K562 (cell line): ENCODE results near the gene MLKL. TPM values are rescaled to one million over a fixed set of nuclear protein-coding genes. Genes with fewer than 3 reads are reported as not detected.

Experiments
- ATAC-seq: fragments of 200-7000 bp; cut with Tn5 transposase; 3 replicates; pipeline ENCODE4 v1.9.1; 2020; ENCODE audit warnings: moderate library complexity
- BruUV-seq: library from RNA; stranded (reverse); fragments of 400-500 nt; replicated peaks from 2 replicates; lab custom pipeline; 2021; lab: Mats Ljungman, UMichigan
- CTCF ChIA-PET: fragments of 300-600 bp; formaldehyde crosslinking; extraction: SDS; loops from one replicate; lab custom pipeline; 2021; ENCODE audit warnings: low intra/inter-chr PET ratio; lab: Yijun Ruan, JAX
- POLR2A ChIA-PET: fragments of 300-600, 350-650 bp; sonication (Branson Sonifier 250); formaldehyde crosslinking; extraction: SDS; loops from one replicate; lab custom pipeline; 2021; ENCODE audit warnings: antibody characterized with exemption, inconsistent platforms; lab: Yijun Ruan, JAX
- DNase-seq, 4 experiments: peaks; one replicate each; pipeline versions ENCODE4 v3.0.0 to v3.0.0-alpha.2; 2011 to 2018; ENCODE audit warnings: low spot score in 3 of 4, mixed read lengths in 3 of 4; ENCODE audit errors: extremely low read depth in 1 of 4
- FAIRE-seq: peaks from 2 replicates; lab custom pipeline; 2011; peaks lifted over from hg19 to GRCh38; lab: Jason Lieb, UNC
- H2AFZ ChIP-seq: 2 replicates; pipeline ENCODE4 v1.6.0; 2011; ENCODE audit warnings: low read depth, low read length, control low read depth, inconsistent platforms
- H3K27ac ChIP-seq: fragments of 200-600 bp; 3 replicates; pipeline ENCODE4 v1.8.0; 2011; ENCODE audit warnings: low read depth, mild to moderate bottlenecking, control low read depth, inconsistent platforms, low read length, moderate library complexity, mixed read lengths; ENCODE audit errors: extremely low read depth
- H3K27me3 ChIP-seq, 2 experiments: fragments of 300-600 bp in 1 of 2; 2 replicates in 1 of 2; 3 replicates in 1 of 2; pipeline versions ENCODE4 v1.6.0 to v1.8.0; 2011; ENCODE audit warnings: inconsistent platforms in 2 of 2, low read length in 2 of 2, mild to moderate bottlenecking in 1 of 2, mixed read lengths in 1 of 2, moderate library complexity in 1 of 2; ENCODE audit not compliant: control insufficient read depth in 2 of 2, insufficient read depth in 2 of 2
- H3K36me3 ChIP-seq: fragments of 300-600 bp; 3 replicates; pipeline ENCODE4 v1.8.0; 2011; ENCODE audit warnings: mild to moderate bottlenecking, low read length, inconsistent platforms; ENCODE audit not compliant: control insufficient read depth, insufficient read depth
- H3K4me1 ChIP-seq, 2 experiments: fragments of 200-600 bp in 1 of 2; replicated peaks in 1 of 2; 2 replicates in 1 of 2; 3 replicates in 1 of 2; pipeline versions ENCODE4 v1.5.1 to v1.8.0; 2011; ENCODE audit warnings: inconsistent platforms in 2 of 2, low read length in 2 of 2, mild to moderate bottlenecking in 1 of 2, mixed read lengths in 1 of 2, moderate library complexity in 1 of 2; ENCODE audit not compliant: control insufficient read depth in 2 of 2, insufficient read depth in 2 of 2
- H3K4me2 ChIP-seq: 2 replicates; pipeline ENCODE4 v1.6.1; 2011; ENCODE audit warnings: low read length, control low read depth, inconsistent platforms, mixed read lengths; ENCODE audit not compliant: insufficient read depth
- H3K4me3 ChIP-seq: fragments of 200-600 bp; sonication (generic), shearing (Covaris generic); 2 replicates; pipeline ENCODE4 v1.5.1; 2016; ENCODE audit warnings: control low read depth, inconsistent platforms
- H3K79me2 ChIP-seq: fragments of 200-600 bp; 3 replicates; pipeline ENCODE4 v1.8.0; 2011; ENCODE audit warnings: low read length, inconsistent platforms; ENCODE audit not compliant: control insufficient read depth, insufficient read depth
- H3K9ac ChIP-seq, 2 experiments: 2 replicates each; pipeline versions ENCODE4 v1.6.0 to v1.6.1; 2011; ENCODE audit warnings: low read depth in 2 of 2, low read length in 2 of 2, control low read depth in 1 of 2, inconsistent platforms in 1 of 2, mild to moderate bottlenecking in 1 of 2, mixed read lengths in 1 of 2; ENCODE audit not compliant: insufficient read depth in 1 of 2
- H3K9me1 ChIP-seq: one replicate; pipeline ENCODE4 v1.6.0; 2011; ENCODE audit warnings: inconsistent platforms, mild to moderate bottlenecking, low read length, moderate library complexity; ENCODE audit not compliant: control insufficient read depth, insufficient read depth
- H3K9me3 ChIP-seq: replicated peaks from 2 replicates; pipeline ENCODE4 v1.5.1; 2011; ENCODE audit warnings: low read depth, low read length, inconsistent platforms; ENCODE audit not compliant: control insufficient read depth, insufficient read depth
- H4K20me1 ChIP-seq: replicated peaks from 2 replicates; pipeline ENCODE4 v1.6.1; 2011; ENCODE audit warnings: low read length, inconsistent platforms, mixed read lengths; ENCODE audit not compliant: control insufficient read depth, insufficient read depth
- BCOR ChIP-seq: fragments of 450-650 bp; IDR thresholded peaks from 2 replicates; pipeline ENCODE4 v1.6.1; 2016
- CEBPB ChIP-seq: fragments of 450-650 bp; IDR thresholded peaks from 2 replicates; pipeline ENCODE4 v1.6.1; 2016; ENCODE audit warnings: missing genetic modification characterization, missing compliant biosample characterization
- CHD2 ChIP-seq: IDR thresholded peaks from 2 replicates; pipeline ENCODE4 v1.6.1; 2011; ENCODE audit warnings: low read depth, low read length
- HNRNPL ChIP-seq: fragments of 200-400 bp; formaldehyde crosslinking; IDR thresholded peaks from 2 replicates; pipeline ENCODE4 v1.6.1; 2017; ENCODE audit warnings: low read depth, mild to moderate bottlenecking, low read length
- PHTF2 ChIP-seq: fragments of 250-450 bp; sonication (Bioruptor Pico); IDR thresholded peaks from 2 replicates; pipeline ENCODE4 v1.5.0; 2021; ENCODE audit warnings: mild to moderate bottlenecking
- SLC30A9 ChIP-seq: fragments of 250-450 bp; sonication (Bioruptor Pico); IDR thresholded peaks from 2 replicates; pipeline ENCODE4 v1.8.0; 2022; ENCODE audit warnings: mild to moderate bottlenecking, moderate library complexity
- SRF ChIP-seq, 2 experiments: fragments of 250-450, 450-650 bp in 1 of 2; sonication (Bioruptor Pico) in 1 of 2; sonication (generic) in 1 of 2; formaldehyde crosslinking; IDR thresholded peaks; 2 replicates each; pipeline versions ENCODE4 v1.5.0 to v1.5.1; 2020 to 2022; ENCODE audit warnings: mild to moderate bottlenecking in 1 of 2, missing genetic modification reagents in 1 of 2
- SUPT5H ChIP-seq: fragments of 450-650 bp; IDR thresholded peaks from 2 replicates; pipeline ENCODE4 v1.6.1; 2016
- ZBTB1 ChIP-seq: sonication (generic); formaldehyde crosslinking; IDR thresholded peaks from 2 replicates; pipeline ENCODE4 v1.8.1; 2023; ENCODE audit warnings: missing genetic modification reagents, low read depth, mild to moderate bottlenecking, borderline replicate concordance
- ZNF174 ChIP-seq: fragments of 250-450 bp; sonication (Bioruptor Pico); IDR thresholded peaks from 2 replicates; pipeline ENCODE4 v1.4.0; 2020; ENCODE audit warnings: mild to moderate bottlenecking
- ZNF41 ChIP-seq: fragments of 250-450 bp; sonication (Bioruptor Pico); conservative IDR thresholded peaks from 2 replicates; pipeline ENCODE4 v1.4.0; 2020; ENCODE audit warnings: mild to moderate bottlenecking
- WGBS: fragments of 100-300 bp; shearing (Covaris generic); methylation state at CpG from one replicate; pipeline ENCODE4 v1.1.6; 2016; ENCODE audit warnings: low coverage, mixed read lengths; ENCODE audit not compliant: insufficient coverage; ENCODE audit errors: missing lambda C conversion rate; 5-methylcytosine and 5-hydroxymethylcytosine counted together
- in situ Hi-C: fragments of 300-500 bp; cut with MboI; formaldehyde crosslinking; loops from 4 replicates; pipeline ENCODE4 v1.15.0; 2018; ENCODE audit warnings: inconsistent platforms, mixed read lengths
- intact Hi-C: fragments of 100-400 bp; cut with micrococcal nuclease; formaldehyde crosslinking; loops from 2 replicates; pipeline ENCODE4 v1.14.2; 2022
- polyA plus RNA-seq, 8 experiments: library from polyadenylated mRNA; depleted of rRNA in 4 of 8; stranded (reverse) in 5 of 8; unstranded in 3 of 8; fragments of >200 nt; fragmentation: Nextera tagmentation in 2 of 8; fragmentation: Illumina TruSeq in 1 of 8; extraction: Ambion mirVana in 2 of 8; extraction: Trizol in 1 of 8; gene quantifications; 2 replicates each; pipeline versions ENCODE4 v1.2.1 to v1.2.3, GENCODE V29; 2011 to 2014; ENCODE audit warnings: inconsistent platforms in 1 of 8, missing spikeins in 1 of 8
- total RNA-seq, 7 experiments: library from RNA; depleted of rRNA in 6 of 7; stranded (reverse); fragments of >200 nt in 6 of 7; fragmentation: Illumina TruSeq in 2 of 7; extraction: Trizol in 2 of 7; gene quantifications; 2 replicates each; pipeline versions ENCODE4 v1.2.1 to v1.2.3, GENCODE V29; 2011 to 2021; ENCODE audit warnings: low replicate concordance in 1 of 7
- TF ChIP-seq, protein P1 (sequence below), 2 experiments: fragments of 200-800 bp in 1 of 2; sonication (Bioruptor generic) in 1 of 2; sonication (generic) in 1 of 2; formaldehyde crosslinking in 1 of 2; IDR thresholded peaks in 1 of 2; conservative IDR thresholded peaks in 1 of 2; 2 replicates each; pipeline versions ENCODE4 v1.5.0 to v1.6.1; 2016 to 2020; ENCODE audit warnings: missing compliant biosample characterization in 1 of 2, missing genetic modification characterization in 1 of 2, missing genetic modification reagents in 1 of 2
- TF ChIP-seq, protein P2 (sequence below): fragments of 450-650 bp; IDR thresholded peaks from 2 replicates; pipeline ENCODE4 v1.6.1; 2018; ENCODE audit warnings: mild to moderate bottlenecking, low read depth; ENCODE audit not compliant: partially characterized antibody
- TF ChIP-seq, protein P3 (sequence below), 2 experiments: fragments of 250-450 bp in 1 of 2; fragments of 450-650 bp in 1 of 2; sonication (Bioruptor Pico) in 1 of 2; IDR thresholded peaks; 2 replicates each; pipeline versions ENCODE4 v1.6.1 to v1.8.0; 2016 to 2021; ENCODE audit warnings: mild to moderate bottlenecking in 2 of 2, moderate library complexity in 2 of 2, missing compliant biosample characterization in 1 of 2, missing genetic modification characterization in 1 of 2

MLKL gene
- total and polyA plus RNA-seq, 9 of the 15 experiments (the other 6 are each of a cell fraction or from before 2014, with no cell fraction given), result 1.6 to 6.1 (median 4.8) TPM

DNA sequence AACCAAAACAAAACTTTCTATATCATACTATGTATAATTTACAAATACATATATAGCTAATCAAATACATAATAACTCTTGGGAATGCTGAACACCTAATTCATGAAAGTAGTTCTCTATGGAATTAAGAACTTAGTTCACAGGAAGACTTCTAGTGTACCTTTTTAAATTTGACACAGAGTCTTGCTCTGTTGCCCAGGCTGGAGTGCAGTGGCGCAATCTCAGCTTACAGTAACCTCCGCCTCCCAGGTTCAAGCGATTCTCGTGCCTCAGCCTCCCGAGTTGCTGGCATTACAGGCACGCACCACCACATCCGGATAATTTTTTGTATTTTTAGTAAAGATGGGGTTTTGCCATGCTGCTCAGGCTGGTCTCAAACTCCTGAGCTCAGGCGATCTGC is 58.7 kb downstream of the MLKL start:
- H2AFZ ChIP-seq, result no peak overlapping the region
- H3K4me1 ChIP-seq, result no peaks in the 10 kb centered on the region
- H3K9me1 ChIP-seq, result no peaks in the 10 kb centered on the region
- no peak overlapping the region for H3K4me3 ChIP-seq
- DNase-seq (no peak), FAIRE-seq (no peak), ATAC-seq (no peak)
- TF ChIP-seq HNRNPL (no peak), BCOR (no peak), CEBPB (tag) (peak; percentile 50), ZNF41 (CRISPR knock-in tag) (no peak), SRF (CRISPR knock-in tag; IDR thresholded peaks at IDR 0.05) (no peak), CHD2 (no peak), SLC30A9 (no peak), SUPT5H (0 out of 2 replicates have a peak, but pooled peaks have one; percentile 19), ZBTB1 (CRISPR knock-in tag) (no peak), ZNF174 (no peak), PHTF2 (CRISPR knock-in tag) (no peak)
- TF ChIP-seq, protein P1, sequence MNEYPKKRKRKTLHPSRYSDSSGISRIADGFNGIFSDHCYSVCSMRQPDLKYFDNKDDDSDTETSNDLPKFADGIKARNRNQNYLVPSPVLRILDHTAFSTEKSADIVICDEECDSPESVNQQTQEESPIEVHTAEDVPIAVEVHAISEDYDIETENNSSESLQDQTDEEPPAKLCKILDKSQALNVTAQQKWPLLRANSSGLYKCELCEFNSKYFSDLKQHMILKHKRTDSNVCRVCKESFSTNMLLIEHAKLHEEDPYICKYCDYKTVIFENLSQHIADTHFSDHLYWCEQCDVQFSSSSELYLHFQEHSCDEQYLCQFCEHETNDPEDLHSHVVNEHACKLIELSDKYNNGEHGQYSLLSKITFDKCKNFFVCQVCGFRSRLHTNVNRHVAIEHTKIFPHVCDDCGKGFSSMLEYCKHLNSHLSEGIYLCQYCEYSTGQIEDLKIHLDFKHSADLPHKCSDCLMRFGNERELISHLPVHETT (CRISPR knock-in tag; conservative IDR thresholded peaks at IDR 0.05 in 1 of 2, IDR thresholded peaks at IDR 0.05 in 1 of 2), result no peak
- TF ChIP-seq, protein P2, sequence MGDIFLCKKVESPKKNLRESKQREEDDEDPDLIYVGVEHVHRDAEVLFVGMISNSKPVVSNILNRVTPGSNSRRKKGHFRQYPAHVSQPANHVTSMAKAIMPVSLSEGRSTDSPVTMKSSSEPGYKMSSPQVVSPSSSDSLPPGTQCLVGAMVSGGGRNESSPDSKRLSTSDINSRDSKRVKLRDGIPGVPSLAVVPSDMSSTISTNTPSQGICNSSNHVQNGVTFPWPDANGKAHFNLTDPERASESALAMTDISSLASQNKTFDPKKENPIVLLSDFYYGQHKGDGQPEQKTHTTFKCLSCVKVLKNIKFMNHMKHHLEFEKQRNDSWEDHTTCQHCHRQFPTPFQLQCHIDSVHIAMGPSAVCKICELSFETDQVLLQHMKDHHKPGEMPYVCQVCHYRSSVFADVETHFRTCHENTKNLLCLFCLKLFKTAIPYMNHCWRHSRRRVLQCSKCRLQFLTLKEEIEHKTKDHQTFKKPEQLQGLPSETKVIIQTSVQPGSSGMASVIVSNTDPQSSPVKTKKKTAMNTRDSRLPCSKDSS, result no peak
- TF ChIP-seq, protein P3, sequence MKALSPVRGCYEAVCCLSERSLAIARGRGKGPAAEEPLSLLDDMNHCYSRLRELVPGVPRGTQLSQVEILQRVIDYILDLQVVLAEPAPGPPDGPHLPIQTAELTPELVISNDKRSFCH (CRISPR knock-in tag; IDR thresholded peaks at IDR 0.05), result no peak
- TF ChIP-seq, protein P3 (tag; IDR thresholded peaks at IDR 0.05), result no peak
- no peaks in the 10 kb centered on the region; the same call in 2 of the 3 replicates for H3K79me2 ChIP-seq
- H4K20me1 ChIP-seq, result peaks cover 4% of the 10 kb centered on the region; the same call in 1 of the 2 replicates
- no peak overlapping the region for H3K4me2 ChIP-seq
- CTCF ChIA-PET, result no interaction called here
- 94% methylated on average over 8 of the region's 8 CpGs for WGBS
- no TSS peak for BruUV-seq
- H3K9me3 ChIP-seq, result no peaks in the 10 kb centered on the region
- POLR2A ChIA-PET, result interaction anchor here (0.7 to 1.3 kb wide), 3 partner anchors 10 to 203 kb away, joined by 3 to 6 read pairs (median 3); no protein-coding TSS in a partner anchor
- in situ Hi-C loops (no loop called here), intact Hi-C loops (no loop called here)
- peaks cover 93% of the 10 kb centered on the region for H3K36me3 ChIP-seq
- H3K9ac ChIP-seq, result no peak overlapping the region
- H3K27ac ChIP-seq, result no peak overlapping the region
- no peaks in the 10 kb centered on the region for H3K27me3 ChIP-seq
